Testis (tissue), 2 donors: ENCODE measurements around the gene TBC1D8B.

Experiments used
- POLR2A ChIP-seq: fragments of 450-650 bp; IDR thresholded peaks from one replicate; pipeline ENCODE4 v1.6.1; 2017; ENCODE audit warnings: antibody characterized with exemption, mild to moderate bottlenecking, moderate library complexity
- TF ChIP-seq, protein P1 (sequence below), 3 experiments: fragments of 450-650 bp in 2 of 3; fragments of 200-600 bp in 1 of 3; sonication (generic) in 1 of 3; IDR thresholded peaks; one replicate each; pipeline ENCODE4 v1.5.1; 2016 to 2019; ENCODE audit warnings: antibody characterized with exemption in 3 of 3, mild to moderate bottlenecking in 2 of 3, moderate library complexity in 1 of 3

DNA sequence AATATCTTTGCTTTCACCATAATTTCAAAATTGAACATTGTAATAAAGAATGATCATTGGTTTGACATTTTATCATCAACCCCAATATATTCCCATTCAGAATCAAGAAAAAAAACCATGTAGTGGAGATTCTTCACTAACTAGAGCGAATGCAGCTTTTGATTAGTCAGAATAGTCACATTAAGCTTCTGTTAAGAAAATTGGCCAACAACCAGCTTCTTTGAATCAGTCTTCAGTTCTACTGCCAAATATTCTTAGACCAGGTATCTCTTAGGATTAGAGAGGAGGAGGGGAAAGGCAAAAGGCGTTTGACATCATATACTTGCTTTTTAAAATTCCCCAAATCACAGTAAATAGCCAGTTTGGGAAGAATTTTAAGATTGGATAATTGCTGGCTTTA, 22.2 kb upstream of the TBC1D8B start:
- TF ChIP-seq, protein P1, sequence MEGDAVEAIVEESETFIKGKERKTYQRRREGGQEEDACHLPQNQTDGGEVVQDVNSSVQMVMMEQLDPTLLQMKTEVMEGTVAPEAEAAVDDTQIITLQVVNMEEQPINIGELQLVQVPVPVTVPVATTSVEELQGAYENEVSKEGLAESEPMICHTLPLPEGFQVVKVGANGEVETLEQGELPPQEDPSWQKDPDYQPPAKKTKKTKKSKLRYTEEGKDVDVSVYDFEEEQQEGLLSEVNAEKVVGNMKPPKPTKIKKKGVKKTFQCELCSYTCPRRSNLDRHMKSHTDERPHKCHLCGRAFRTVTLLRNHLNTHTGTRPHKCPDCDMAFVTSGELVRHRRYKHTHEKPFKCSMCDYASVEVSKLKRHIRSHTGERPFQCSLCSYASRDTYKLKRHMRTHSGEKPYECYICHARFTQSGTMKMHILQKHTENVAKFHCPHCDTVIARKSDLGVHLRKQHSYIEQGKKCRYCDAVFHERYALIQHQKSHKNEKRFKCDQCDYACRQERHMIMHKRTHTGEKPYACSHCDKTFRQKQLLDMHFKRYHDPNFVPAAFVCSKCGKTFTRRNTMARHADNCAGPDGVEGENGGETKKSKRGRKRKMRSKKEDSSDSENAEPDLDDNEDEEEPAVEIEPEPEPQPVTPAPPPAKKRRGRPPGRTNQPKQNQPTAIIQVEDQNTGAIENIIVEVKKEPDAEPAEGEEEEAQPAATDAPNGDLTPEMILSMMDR (IDR thresholded peaks at IDR 0.05) = no peak
- TF ChIP-seq POLR2A = no peak
